T-helper 2 cell treated with Interferon-gamma antibody and Interleukin-4, amounts not matched to agents 100 ng/mL and 5 ng/mL, for 36 hours (primary cell): ENCODE data around the gene ZNFX1. TPM values are rescaled to one million over a fixed set of nuclear protein-coding genes. Genes with fewer than 3 reads are reported as not detected.

Experiments
- intact Hi-C: fragments of 100-400 bp; cut with micrococcal nuclease; formaldehyde crosslinking; loops from one replicate; pipeline ENCODE4 v1.15.1; 2023
- total RNA-seq: library from RNA; stranded (reverse); gene quantifications from 2 replicates; pipeline ENCODE4 v1.2.3, GENCODE V29; 2022

The ZNFX1 gene
- total RNA-seq, 1 donor from 2014 or later = 63.4 TPM

- intact Hi-C loops = loop anchor here (5.0 to 10.0 kb wide), 3 partner anchors 42 to 835 kb away; partner anchors contain the start of gene UBE2V1
Observed at GRCh38 chr20:49279677-49280462, 2.0 kb upstream of the ZNFX1 start.

- intact Hi-C loops = loop anchor here (1.0 to 10.0 kb wide), 6 partner anchors 43 to 836 kb away; partner anchors contain the start of genes CSE1L, DDX27, STAU1 and UBE2V1
Observed at GRCh38 chr20:49278818-49279676, 1.2 kb upstream of the ZNFX1 start.

GRCh38 chr20:49277786-49278035 lies 146 bp downstream of the ZNFX1 start:
- intact Hi-C loops = loop anchor here (1.0 to 10.0 kb wide), 6 partner anchors 45 to 837 kb away; partner anchors contain the start of genes CSE1L, DDX27, STAU1 and UBE2V1

DNA sequence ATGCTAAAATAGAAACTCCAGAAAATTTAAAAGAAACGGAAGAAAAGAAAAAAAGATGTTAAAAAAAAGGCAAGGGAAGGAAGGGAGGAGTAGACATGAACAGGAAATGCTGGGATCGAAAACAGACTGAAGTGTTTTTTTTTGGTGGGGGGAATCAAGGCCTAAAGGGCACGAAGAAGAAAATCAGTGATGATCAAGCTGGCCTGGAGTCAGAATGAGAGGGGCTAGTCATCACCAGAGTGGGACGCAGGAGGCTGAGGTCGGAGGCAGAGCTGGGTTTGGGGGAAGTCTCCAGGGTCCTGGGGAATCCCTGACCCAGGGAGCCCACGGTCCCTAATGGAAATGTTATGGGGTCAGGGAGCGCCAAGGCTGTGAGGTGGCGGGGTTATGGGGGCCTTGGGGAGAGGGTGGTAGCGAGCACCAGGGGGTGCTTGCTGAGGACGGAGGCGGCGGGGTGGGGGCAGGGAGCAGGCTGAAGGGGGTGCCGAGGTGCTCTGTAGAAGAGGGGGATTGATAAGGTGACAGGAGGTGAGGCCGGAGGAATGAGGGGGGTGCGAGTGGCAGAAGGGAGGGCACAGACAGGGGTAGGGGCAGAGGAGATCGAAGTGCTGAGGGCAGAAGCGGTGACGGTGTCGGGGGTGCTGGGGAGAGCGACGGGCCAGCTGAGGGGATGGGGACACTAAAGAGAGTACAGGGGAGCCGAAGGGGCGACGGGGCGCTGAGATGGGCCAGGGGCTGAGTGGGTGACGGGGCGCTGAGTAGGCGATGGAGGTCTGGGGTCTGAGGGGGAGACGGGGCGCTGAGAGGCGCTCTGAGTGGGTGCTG lies 684 bp downstream of the ZNFX1 start:
- intact Hi-C loops = loop anchor here (5.0 to 10.0 kb wide), 3 partner anchors 45 to 838 kb away; partner anchors contain the start of gene UBE2V1

- intact Hi-C loops = loop anchor here (5.0 to 10.0 kb wide), 3 partner anchors 46 to 838 kb away; partner anchors contain the start of gene UBE2V1
Observed at GRCh38 chr20:49276161-49276960, 1.5 kb downstream of the ZNFX1 start.

DNA sequence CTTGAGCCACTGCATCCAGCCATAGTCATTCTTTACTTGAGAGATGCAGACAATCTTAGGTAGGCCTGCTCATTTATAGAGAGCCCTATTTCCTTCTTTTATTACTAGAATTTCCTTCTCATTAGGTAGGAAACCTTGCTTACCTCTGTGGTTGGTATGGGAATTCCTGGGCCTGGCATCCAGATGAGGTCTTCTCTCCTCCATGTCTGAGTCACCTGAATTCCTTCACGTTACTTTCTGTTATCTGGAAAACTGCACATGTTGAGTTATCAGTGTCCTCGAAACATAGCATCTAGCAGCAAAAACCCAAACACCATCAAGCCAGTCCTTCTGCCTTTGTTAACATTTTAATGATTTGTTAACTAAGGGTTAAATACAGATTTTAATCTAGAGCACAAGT lies 2.2 kb downstream of the ZNFX1 start:
- intact Hi-C loops = loop anchor here (5.0 to 10.0 kb wide), 3 partner anchors 47 to 839 kb away; partner anchors contain the start of gene UBE2V1

DNA sequence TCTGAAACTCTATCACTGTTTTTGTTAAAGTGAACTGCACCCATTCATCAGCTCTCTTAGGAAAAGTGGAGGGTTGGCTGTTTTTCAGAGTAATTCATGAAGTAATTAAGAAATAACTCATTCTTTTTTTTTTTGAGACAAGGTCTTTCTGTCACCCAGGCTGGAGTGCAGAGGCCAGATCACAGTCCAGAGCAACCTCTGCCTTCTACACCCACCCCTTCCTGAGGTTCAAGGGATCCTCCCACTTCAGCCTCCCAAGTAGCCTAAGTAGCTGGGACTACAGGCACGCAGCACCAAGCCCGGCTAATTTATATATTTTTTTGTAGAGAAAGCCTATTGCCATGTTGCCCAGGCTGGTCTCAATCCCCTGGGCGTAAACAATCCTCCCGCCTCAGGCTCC lies 2.6 kb downstream of the ZNFX1 start:
- intact Hi-C loops = loop anchor here (5.0 to 10.0 kb wide), 3 partner anchors 47 to 840 kb away; partner anchors contain the start of gene UBE2V1

GRCh38 chr20:49273696-49274277 lies 4.1 kb downstream of the ZNFX1 start:
- intact Hi-C loops = loop anchor here (10.0 kb wide), 1 partner anchor 841 kb away; the partner anchor contains the start of gene UBE2V1

GRCh38 chr20:49272654-49273053 lies 5.2 kb downstream of the ZNFX1 start:
- intact Hi-C loops = loop anchor here (10.0 kb wide), 1 partner anchor 842 kb away; the partner anchor contains the start of gene UBE2V1

DNA sequence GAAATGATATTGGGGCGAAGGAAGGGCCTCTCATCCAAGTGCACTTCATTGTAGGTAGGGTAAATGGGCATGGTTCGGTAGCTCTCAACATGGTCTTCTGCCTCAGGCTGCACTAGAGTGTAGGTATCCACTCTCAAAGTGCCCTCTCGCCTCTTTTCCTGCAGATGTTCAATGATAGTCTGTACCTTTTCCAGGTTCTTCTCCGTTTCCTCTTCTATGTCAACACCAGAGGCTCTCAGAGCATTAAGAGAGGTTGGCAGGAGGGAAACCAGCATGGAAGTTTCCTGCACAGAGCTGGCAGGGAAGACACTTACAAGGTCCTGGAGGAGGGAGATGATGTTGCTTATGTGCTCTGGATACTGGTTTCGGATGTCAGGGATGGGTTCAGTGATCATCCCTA lies 7.1 kb downstream of the ZNFX1 start:
- intact Hi-C loops = loop anchor here (10.0 kb wide), 1 partner anchor 844 kb away; the partner anchor contains the start of gene UBE2V1

- intact Hi-C loops = loop anchor here (10.0 kb wide), 1 partner anchor 845 kb away; the partner anchor contains the start of gene UBE2V1
Observed at GRCh38 chr20:49270177-49270576, 7.7 kb downstream of the ZNFX1 start.

DNA sequence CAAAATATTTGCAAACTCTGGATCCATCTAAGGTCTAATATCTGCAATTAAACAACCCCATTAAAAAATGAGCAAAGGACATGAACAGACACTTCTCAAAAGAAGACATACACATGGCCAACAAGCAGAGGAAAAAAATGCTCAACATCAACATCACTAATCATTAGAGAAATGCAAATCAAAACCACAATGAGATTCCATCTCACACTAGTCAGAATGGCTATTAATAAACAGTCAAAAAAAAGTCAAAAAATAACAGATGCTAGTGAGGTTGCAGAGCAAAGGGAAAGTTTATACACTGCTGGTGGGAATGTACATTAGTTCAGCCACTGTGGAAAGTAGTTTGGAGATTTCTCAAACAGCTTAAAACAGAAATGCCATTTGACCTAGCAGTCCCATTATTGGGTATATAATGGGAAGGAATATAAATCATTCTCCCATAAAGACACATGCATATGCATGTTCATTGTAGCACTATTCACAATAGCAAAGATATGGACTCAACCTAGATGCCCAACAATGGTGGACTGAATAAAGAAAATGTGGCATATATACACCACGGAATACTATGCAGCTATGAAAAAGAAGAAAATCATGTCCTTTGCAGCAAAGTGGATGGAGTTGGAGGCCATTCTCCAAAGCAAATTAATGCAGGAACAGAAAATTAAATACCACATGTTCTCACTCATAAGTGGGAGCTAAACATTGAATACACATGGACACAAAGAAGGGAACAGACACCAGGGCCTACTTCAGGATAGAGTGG lies 9.1 kb downstream of the ZNFX1 start:
- intact Hi-C loops = no loop called here

GRCh38 chr20:49267327-49267726 lies 10.5 kb downstream of the ZNFX1 start:
- intact Hi-C loops = no loop called here

DNA sequence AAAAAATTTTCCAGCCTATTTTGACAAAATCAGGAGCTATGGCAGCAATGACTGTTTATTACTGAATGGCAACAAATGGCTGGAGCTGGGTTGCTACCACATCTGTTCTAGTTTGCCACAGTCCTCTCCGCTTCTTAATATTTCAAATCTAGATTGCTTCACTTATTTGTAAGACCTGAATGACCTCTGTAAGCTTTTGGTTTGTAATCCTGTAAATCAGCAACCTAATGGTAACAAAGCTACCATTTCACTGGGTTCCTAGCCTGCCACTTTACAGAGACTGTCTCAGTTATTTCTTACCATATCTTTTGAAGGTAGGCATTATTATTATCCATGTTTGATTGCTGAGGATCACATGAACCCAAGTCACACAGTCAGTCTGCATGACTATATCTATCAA lies 15.4 kb downstream of the ZNFX1 start:
- intact Hi-C loops = no loop called here

GRCh38 chr20:49261173-49261572 lies 16.7 kb downstream of the ZNFX1 start:
- intact Hi-C loops = no loop called here

GRCh38 chr20:49260218-49260617 lies 17.6 kb downstream of the ZNFX1 start:
- intact Hi-C loops = no loop called here

DNA sequence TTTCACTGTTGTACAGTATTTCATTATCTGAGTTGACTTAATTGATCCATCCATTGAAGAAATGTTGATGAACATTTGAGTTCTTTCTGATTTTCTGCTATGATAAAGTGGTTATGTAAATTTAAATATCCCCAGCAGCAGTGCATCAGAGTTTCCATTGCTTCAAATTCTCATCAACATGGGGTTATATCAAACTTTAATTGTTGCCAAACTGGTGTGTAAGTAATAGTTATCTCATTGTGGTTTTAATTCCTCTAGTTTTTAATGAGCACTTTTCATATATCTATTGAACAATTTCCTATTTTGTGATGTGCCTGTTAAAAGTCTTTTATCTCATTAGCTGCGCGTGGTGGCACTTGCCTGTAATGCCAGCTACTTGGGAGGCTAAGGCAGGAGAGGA lies 18.1 kb downstream of the ZNFX1 start:
- intact Hi-C loops = no loop called here

DNA sequence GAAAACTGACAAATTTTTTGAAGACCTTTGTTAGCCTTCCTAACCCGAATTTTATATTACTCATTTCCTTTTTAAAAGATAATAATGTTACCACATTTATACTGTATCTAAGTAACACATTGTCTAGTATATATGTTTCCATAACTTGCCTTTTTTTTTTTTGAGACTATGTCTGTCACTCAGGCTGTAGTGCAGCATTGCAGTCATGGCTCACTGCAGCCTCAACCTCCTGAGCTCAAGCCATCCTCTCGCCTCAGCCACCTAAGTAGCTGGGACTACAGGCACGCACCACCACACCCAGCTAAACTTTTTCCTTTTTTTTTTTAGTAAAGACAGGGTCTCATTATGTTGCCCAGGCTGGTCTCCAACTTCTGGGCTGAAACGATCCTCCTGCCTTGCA lies 18.6 kb downstream of the ZNFX1 start:
- intact Hi-C loops = no loop called here

GRCh38 chr20:49256261-49256660 lies 21.6 kb downstream of the ZNFX1 start:
- intact Hi-C loops = no loop called here
